ENCODE measurements around the gene IGFL1. TPM values are rescaled to one million over a fixed set of nuclear protein-coding genes. Genes with fewer than 3 reads are reported as not detected.

IGFL1 gene
- total RNA-seq, 3 donors from 2014 or later = not detected

DNA sequence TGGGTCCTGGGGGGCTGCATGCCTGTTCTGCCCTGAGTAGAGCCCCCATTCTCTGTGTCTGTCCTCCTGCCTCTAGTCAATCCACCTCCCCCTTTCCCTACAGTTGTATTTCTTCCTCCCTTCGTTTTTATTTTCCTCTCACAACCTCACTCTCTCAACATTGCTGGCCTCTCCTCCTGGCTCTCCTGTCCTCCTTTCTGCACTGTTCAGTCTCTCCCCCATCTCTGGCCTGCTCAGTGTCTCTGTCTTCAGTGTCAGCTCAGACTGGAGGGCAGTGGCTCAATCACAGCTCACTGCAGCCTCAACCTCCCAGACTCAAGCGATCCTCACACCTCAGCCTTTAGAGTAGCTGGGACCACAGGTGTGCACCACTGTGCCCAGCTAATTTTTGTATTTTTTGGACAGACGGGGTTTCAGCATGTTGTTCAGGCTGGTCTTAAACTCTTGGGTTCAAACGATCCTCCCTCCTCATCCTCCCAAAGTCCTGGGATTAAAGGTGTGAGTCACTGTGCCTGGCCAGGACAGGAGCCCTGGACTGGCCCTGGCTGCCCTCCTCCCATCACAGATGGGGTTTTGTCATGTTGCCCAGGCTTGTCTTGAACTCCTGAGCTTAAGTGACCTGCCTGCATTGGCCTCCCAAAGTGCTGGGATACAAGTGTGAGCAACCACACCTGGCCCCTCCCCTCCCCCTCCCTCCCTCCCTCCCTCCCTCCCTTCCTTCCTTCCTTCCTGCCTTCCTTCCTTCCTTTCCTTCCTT is 32.0 kb upstream of the IGFL1 start:
- Histone ChIP-seq H3K4me3 (no peak overlapping the region), H3K27ac (no peak overlapping the region), H3K9me3 (no peaks in the 10 kb centered on the region), H3K27me3 (peaks cover 0 to 7% of the 10 kb centered on the region in 2 donors), H3K4me1 (no peaks in the 10 kb centered on the region), H3K36me3 (no peaks in the 10 kb centered on the region)
- no peak for DNase-seq (ENCODE audit: low spot score in 2 of 2)
- intact Hi-C loops (cut with DNase I; ENCODE audit: low total_unique reads) = no loop called here
- TF ChIP-seq, protein P1, sequence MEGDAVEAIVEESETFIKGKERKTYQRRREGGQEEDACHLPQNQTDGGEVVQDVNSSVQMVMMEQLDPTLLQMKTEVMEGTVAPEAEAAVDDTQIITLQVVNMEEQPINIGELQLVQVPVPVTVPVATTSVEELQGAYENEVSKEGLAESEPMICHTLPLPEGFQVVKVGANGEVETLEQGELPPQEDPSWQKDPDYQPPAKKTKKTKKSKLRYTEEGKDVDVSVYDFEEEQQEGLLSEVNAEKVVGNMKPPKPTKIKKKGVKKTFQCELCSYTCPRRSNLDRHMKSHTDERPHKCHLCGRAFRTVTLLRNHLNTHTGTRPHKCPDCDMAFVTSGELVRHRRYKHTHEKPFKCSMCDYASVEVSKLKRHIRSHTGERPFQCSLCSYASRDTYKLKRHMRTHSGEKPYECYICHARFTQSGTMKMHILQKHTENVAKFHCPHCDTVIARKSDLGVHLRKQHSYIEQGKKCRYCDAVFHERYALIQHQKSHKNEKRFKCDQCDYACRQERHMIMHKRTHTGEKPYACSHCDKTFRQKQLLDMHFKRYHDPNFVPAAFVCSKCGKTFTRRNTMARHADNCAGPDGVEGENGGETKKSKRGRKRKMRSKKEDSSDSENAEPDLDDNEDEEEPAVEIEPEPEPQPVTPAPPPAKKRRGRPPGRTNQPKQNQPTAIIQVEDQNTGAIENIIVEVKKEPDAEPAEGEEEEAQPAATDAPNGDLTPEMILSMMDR (IDR thresholded peaks at IDR 0.05) = no peak
- TF ChIP-seq POLR2A (IDR thresholded peaks at IDR 0.05) (no peak), POLR2AphosphoS5 (IDR thresholded peaks at IDR 0.05) (no peak)

DNA sequence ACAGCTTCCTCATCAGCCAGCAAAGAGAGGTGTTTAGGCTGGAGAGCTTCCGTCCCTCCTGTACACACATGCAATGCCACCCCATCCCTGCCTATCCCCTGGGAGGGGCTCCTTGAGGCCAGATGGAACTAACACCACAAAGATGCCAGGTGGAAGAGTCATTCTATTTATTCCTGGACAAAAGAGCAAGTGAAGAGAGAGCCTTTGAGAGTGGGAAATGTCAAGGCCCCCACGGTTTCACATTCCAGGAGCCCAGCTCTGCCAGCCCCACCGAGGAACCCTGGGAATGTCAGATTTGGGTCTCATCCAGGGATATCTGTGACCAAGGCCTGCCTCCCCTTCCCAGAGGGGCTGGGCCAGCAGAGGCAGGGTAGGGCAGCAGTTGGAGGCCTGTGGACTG is 30.8 kb upstream of the IGFL1 start:
- Histone ChIP-seq H3K9me3 (no peaks in the 10 kb centered on the region), H3K4me3 (no peak overlapping the region), H3K27me3 (peaks cover 0 to 7% of the 10 kb centered on the region in 2 donors), H3K36me3 (no peaks in the 10 kb centered on the region), H3K4me1 (no peaks in the 10 kb centered on the region), H3K27ac (peak overlapping the region; percentile 43 to 58)
- intact Hi-C loops (cut with DNase I; ENCODE audit: low total_unique reads) = no loop called here
- TF ChIP-seq, protein P1 (IDR thresholded peaks at IDR 0.05) = no peak
- TF ChIP-seq POLR2A (IDR thresholded peaks at IDR 0.05) (no peak), POLR2AphosphoS5 (IDR thresholded peaks at IDR 0.05) (no peak)
- DNase-seq (ENCODE audit: low spot score in 2 of 2) = peak in 1 of 2 donors; percentile 29

DNA sequence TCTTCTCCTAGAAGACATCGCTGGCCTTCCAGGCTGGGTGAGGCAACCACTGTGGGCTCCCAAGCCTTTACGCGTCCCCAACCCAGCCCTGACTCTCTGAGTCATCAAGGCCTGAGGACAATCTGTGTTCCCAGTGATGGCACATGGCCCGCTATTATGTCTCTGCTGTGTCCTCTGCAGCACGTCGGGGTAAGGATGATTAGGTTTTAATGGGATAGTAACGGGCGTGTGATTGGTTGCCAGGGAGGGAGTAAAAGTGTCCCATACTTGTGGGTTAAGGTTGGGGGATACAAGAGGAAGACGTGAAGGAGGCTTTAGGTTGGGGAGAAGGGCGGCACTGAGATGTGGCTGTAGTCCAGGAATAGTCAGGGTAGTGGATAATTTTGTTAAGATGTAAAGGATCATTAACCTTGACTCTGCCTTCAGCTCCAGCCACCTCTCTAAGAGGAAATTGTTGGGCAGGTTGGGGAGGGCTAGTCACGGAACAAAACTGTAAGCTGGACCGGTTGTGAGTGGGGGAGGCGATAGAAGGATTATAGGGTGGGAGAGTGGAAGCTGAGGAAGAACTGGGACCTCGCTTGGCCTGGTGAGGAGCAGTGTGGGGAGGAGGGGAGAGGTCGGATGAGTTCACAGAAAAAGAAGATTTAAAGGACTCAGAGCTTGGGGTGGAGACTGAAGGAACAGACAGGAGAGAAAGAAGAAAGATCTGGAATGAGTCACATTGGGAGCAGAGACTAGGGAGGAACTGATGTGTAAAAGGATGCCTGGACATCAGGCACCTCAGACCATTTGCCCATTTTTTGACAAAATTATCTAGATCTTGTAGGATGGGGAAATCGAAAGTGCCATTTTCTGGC is 27.9 kb upstream of the IGFL1 start:
- no peaks in the 10 kb centered on the region for H3K4me1 ChIP-seq
- intact Hi-C loops (cut with DNase I; ENCODE audit: low total_unique reads) = no loop called here

DNA sequence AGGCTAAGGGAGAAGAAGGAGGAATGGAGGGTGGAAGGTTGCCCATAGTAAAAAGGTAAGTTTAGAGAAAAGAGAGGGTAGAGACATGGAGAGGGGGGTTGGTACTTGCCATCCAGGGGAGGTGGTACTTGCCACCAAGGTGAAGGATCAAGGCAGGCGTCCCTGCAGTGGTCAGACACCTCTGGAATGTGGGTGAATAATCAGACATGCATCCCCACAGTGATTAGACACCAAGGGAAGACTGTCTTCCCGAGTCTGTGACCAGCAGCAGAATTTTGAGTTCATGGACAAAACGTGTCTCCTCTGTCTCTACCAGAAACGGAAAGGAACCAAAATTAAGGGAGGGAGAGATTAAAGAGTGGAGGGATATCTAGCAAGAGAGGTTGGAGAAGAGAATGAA is 27.1 kb upstream of the IGFL1 start:
- Histone ChIP-seq H3K27ac (no peak overlapping the region), H3K4me3 (no peak overlapping the region), H3K4me1 (no peaks in the 10 kb centered on the region), H3K27me3 (no peaks in the 10 kb centered on the region), H3K36me3 (no peaks in the 10 kb centered on the region), H3K9me3 (no peaks in the 10 kb centered on the region)
- TF ChIP-seq POLR2AphosphoS5 (IDR thresholded peaks at IDR 0.05) (no peak), POLR2A (IDR thresholded peaks at IDR 0.05) (no peak)
- TF ChIP-seq, protein P1 (IDR thresholded peaks at IDR 0.05) = no peak
- DNase-seq (ENCODE audit: low spot score in 2 of 2) = no peak
- intact Hi-C loops (cut with DNase I; ENCODE audit: low total_unique reads) = no loop called here

More for the DNA sequence above, 27.9 kb upstream of the IGFL1 start:
- TF ChIP-seq POLR2AphosphoS5 (IDR thresholded peaks at IDR 0.05) (peak in 1 of 3 donors; percentile 41), POLR2A (IDR thresholded peaks at IDR 0.05) (no peak)
- Histone ChIP-seq H3K36me3 (no peaks in the 10 kb centered on the region), H3K4me3 (no peak overlapping the region), H3K9me3 (no peaks in the 10 kb centered on the region), H3K27me3 (peaks cover 0 to 4% of the 10 kb centered on the region in 2 donors), H3K27ac (peak overlapping the region; percentile 48 to 58)
- DNase-seq (ENCODE audit: low spot score in 2 of 2) = peak in 1 of 2 donors; percentile 89

DNA sequence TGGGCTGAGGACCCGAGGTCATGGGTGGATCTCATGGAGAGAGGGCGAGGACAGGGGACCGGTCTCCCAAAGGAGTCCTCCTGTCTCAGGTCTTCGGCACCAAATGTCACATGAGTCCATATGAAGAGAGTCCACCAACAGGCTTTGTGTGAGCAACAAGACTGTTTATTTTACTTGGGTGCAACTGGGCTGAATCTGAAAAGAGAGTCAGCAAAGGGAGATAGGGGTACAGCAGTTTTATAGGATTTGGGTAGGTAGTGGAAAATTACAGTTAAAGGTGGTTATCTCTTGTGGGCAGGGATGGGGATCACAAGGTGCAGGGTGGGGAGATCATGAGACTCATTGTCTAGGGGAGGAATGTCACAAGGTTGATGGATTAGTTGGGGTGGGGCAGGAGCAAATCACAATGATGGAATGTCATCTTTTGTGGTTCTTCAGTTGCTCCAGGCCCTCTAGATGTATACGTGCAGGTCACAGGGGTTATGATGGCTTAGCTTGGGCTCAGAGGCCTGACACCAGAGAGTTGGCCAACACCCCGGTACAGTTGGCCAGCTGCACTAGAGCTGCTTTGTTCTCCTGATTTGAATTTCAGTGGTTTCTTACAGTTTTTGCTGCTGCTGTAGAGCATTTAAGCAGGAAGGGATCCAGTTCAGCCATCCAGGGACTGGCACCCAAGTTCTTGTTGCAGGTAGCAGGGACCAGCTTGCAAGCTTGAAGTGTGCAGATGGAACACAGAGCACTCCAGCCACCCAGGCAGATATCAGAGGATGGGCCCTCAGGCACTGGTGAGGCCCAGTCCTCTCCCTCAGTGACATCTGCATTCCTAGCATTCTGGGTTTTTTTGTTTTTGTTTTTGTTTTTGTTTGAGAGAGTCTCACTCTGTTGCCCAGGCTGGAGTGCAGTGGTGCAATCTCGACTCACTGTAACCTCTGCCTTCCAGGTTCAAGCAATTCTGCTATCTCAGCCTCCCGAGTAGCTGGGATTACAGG is 26.4 kb upstream of the IGFL1 start:
- H3K27ac ChIP-seq = no peak overlapping the region
- intact Hi-C loops (cut with DNase I; ENCODE audit: low total_unique reads) = no loop called here
- no peaks in the 10 kb centered on the region for H3K9me3 ChIP-seq
- H3K4me3 ChIP-seq = no peak overlapping the region
- no peak for DNase-seq (ENCODE audit: low spot score in 2 of 2)
- no peaks in the 10 kb centered on the region for H3K4me1 ChIP-seq
- H3K36me3 ChIP-seq = no peaks in the 10 kb centered on the region
- H3K27me3 ChIP-seq = no peaks in the 10 kb centered on the region
- TF ChIP-seq POLR2AphosphoS5 (IDR thresholded peaks at IDR 0.05) (no peak), POLR2A (IDR thresholded peaks at IDR 0.05) (no peak)
- TF ChIP-seq, protein P1 (IDR thresholded peaks at IDR 0.05) = no peak
